ENCODE measurements around the gene COL16A1.

- TF ChIP-seq, protein P1, sequence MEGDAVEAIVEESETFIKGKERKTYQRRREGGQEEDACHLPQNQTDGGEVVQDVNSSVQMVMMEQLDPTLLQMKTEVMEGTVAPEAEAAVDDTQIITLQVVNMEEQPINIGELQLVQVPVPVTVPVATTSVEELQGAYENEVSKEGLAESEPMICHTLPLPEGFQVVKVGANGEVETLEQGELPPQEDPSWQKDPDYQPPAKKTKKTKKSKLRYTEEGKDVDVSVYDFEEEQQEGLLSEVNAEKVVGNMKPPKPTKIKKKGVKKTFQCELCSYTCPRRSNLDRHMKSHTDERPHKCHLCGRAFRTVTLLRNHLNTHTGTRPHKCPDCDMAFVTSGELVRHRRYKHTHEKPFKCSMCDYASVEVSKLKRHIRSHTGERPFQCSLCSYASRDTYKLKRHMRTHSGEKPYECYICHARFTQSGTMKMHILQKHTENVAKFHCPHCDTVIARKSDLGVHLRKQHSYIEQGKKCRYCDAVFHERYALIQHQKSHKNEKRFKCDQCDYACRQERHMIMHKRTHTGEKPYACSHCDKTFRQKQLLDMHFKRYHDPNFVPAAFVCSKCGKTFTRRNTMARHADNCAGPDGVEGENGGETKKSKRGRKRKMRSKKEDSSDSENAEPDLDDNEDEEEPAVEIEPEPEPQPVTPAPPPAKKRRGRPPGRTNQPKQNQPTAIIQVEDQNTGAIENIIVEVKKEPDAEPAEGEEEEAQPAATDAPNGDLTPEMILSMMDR (IDR thresholded peaks at IDR 0.05) = no peak
- no peak for TF ChIP-seq POLR2A (IDR thresholded peaks at IDR 0.05)
Observed at GRCh38 chr1:31669786-31670592, 33.8 kb downstream of the COL16A1 start.

All from ovary (tissue), 3 donors.